K562 (cell line): ENCODE results near the gene ADCY4. TPM values are rescaled to one million over a fixed set of nuclear protein-coding genes. Genes with fewer than 3 reads are reported as not detected.

Experiments
- ATAC-seq: fragments of 200-7000 bp; cut with Tn5 transposase; 3 replicates; pipeline ENCODE4 v1.9.1; 2020; ENCODE audit warnings: moderate library complexity
- BruUV-seq: library from RNA; stranded (reverse); fragments of 400-500 nt; replicated peaks from 2 replicates; lab custom pipeline; 2021; lab: Mats Ljungman, UMichigan
- CTCF ChIA-PET: fragments of 300-600 bp; formaldehyde crosslinking; extraction: SDS; loops from one replicate; lab custom pipeline; 2021; ENCODE audit warnings: low intra/inter-chr PET ratio; lab: Yijun Ruan, JAX
- POLR2A ChIA-PET: fragments of 300-600, 350-650 bp; sonication (Branson Sonifier 250); formaldehyde crosslinking; extraction: SDS; loops from one replicate; lab custom pipeline; 2021; ENCODE audit warnings: antibody characterized with exemption, inconsistent platforms; lab: Yijun Ruan, JAX
- DNase-seq, 4 experiments: peaks; one replicate each; pipeline versions ENCODE4 v3.0.0 to v3.0.0-alpha.2; 2011 to 2018; ENCODE audit warnings: low spot score in 3 of 4, mixed read lengths in 3 of 4; ENCODE audit errors: extremely low read depth in 1 of 4
- FAIRE-seq: peaks from 2 replicates; lab custom pipeline; 2011; peaks lifted over from hg19 to GRCh38; lab: Jason Lieb, UNC
- H2AFZ ChIP-seq: 2 replicates; pipeline ENCODE4 v1.6.0; 2011; ENCODE audit warnings: low read depth, low read length, control low read depth, inconsistent platforms
- H3K27ac ChIP-seq: fragments of 200-600 bp; 3 replicates; pipeline ENCODE4 v1.8.0; 2011; ENCODE audit warnings: low read depth, mild to moderate bottlenecking, control low read depth, inconsistent platforms, low read length, moderate library complexity, mixed read lengths; ENCODE audit errors: extremely low read depth
- H3K27me3 ChIP-seq, 2 experiments: fragments of 300-600 bp in 1 of 2; 2 replicates in 1 of 2; 3 replicates in 1 of 2; pipeline versions ENCODE4 v1.6.0 to v1.8.0; 2011; ENCODE audit warnings: inconsistent platforms in 2 of 2, low read length in 2 of 2, mild to moderate bottlenecking in 1 of 2, mixed read lengths in 1 of 2, moderate library complexity in 1 of 2; ENCODE audit not compliant: control insufficient read depth in 2 of 2, insufficient read depth in 2 of 2
- H3K36me3 ChIP-seq: fragments of 300-600 bp; 3 replicates; pipeline ENCODE4 v1.8.0; 2011; ENCODE audit warnings: mild to moderate bottlenecking, low read length, inconsistent platforms; ENCODE audit not compliant: control insufficient read depth, insufficient read depth
- H3K4me1 ChIP-seq, 2 experiments: fragments of 200-600 bp in 1 of 2; replicated peaks in 1 of 2; 2 replicates in 1 of 2; 3 replicates in 1 of 2; pipeline versions ENCODE4 v1.5.1 to v1.8.0; 2011; ENCODE audit warnings: inconsistent platforms in 2 of 2, low read length in 2 of 2, mild to moderate bottlenecking in 1 of 2, mixed read lengths in 1 of 2, moderate library complexity in 1 of 2; ENCODE audit not compliant: control insufficient read depth in 2 of 2, insufficient read depth in 2 of 2
- H3K4me2 ChIP-seq: 2 replicates; pipeline ENCODE4 v1.6.1; 2011; ENCODE audit warnings: low read length, control low read depth, inconsistent platforms, mixed read lengths; ENCODE audit not compliant: insufficient read depth
- H3K4me3 ChIP-seq: fragments of 200-600 bp; sonication (generic), shearing (Covaris generic); 2 replicates; pipeline ENCODE4 v1.5.1; 2016; ENCODE audit warnings: control low read depth, inconsistent platforms
- H3K79me2 ChIP-seq: fragments of 200-600 bp; 3 replicates; pipeline ENCODE4 v1.8.0; 2011; ENCODE audit warnings: low read length, inconsistent platforms; ENCODE audit not compliant: control insufficient read depth, insufficient read depth
- H3K9ac ChIP-seq, 2 experiments: 2 replicates each; pipeline versions ENCODE4 v1.6.0 to v1.6.1; 2011; ENCODE audit warnings: low read depth in 2 of 2, low read length in 2 of 2, control low read depth in 1 of 2, inconsistent platforms in 1 of 2, mild to moderate bottlenecking in 1 of 2, mixed read lengths in 1 of 2; ENCODE audit not compliant: insufficient read depth in 1 of 2
- H3K9me1 ChIP-seq: one replicate; pipeline ENCODE4 v1.6.0; 2011; ENCODE audit warnings: inconsistent platforms, mild to moderate bottlenecking, low read length, moderate library complexity; ENCODE audit not compliant: control insufficient read depth, insufficient read depth
- H3K9me3 ChIP-seq: replicated peaks from 2 replicates; pipeline ENCODE4 v1.5.1; 2011; ENCODE audit warnings: low read depth, low read length, inconsistent platforms; ENCODE audit not compliant: control insufficient read depth, insufficient read depth
- H4K20me1 ChIP-seq: replicated peaks from 2 replicates; pipeline ENCODE4 v1.6.1; 2011; ENCODE audit warnings: low read length, inconsistent platforms, mixed read lengths; ENCODE audit not compliant: control insufficient read depth, insufficient read depth
- ADNP ChIP-seq: fragments of 200-800 bp; sonication (Bioruptor generic); IDR thresholded peaks from 2 replicates; pipeline ENCODE4 v1.6.1; 2016; ENCODE audit warnings: missing genetic modification characterization, missing compliant biosample characterization
- BRD9 ChIP-seq: fragments of 450-650 bp; IDR thresholded peaks from 2 replicates; pipeline ENCODE4 v1.6.1; 2018; ENCODE audit warnings: low read depth; ENCODE audit not compliant: partially characterized antibody
- CHD2 ChIP-seq: IDR thresholded peaks from 2 replicates; pipeline ENCODE4 v1.6.1; 2011; ENCODE audit warnings: low read depth, low read length
- DLX4 ChIP-seq: fragments of 250-450 bp; sonication (Bioruptor Pico); IDR thresholded peaks from 2 replicates; pipeline ENCODE4 v1.6.1; 2021; ENCODE audit warnings: mild to moderate bottlenecking
- GTF3C2 ChIP-seq: IDR thresholded peaks from 3 replicates; pipeline ENCODE4 v1.6.1; 2011; ENCODE audit warnings: borderline replicate concordance, mild to moderate bottlenecking, moderate library complexity; ENCODE audit not compliant: insufficient read length; ENCODE audit errors: extremely low read depth
- ILK ChIP-seq: fragments of 450-650 bp; IDR thresholded peaks from 2 replicates; pipeline ENCODE4 v1.6.1; 2016; ENCODE audit warnings: missing genetic modification characterization, low read depth, mild to moderate bottlenecking, missing compliant biosample characterization, moderate library complexity, borderline replicate concordance
- MECOM ChIP-seq: fragments of 250-450 bp; sonication (Bioruptor Pico); IDR thresholded peaks from 2 replicates; pipeline ENCODE4 v1.8.0; 2022; ENCODE audit warnings: inconsistent platforms
- NR3C1 ChIP-seq: sonication (generic); formaldehyde crosslinking; IDR thresholded peaks from 2 replicates; pipeline ENCODE4 v1.8.1; 2022; ENCODE audit warnings: missing genetic modification reagents
- SIN3B ChIP-seq: fragments of 450-650 bp; IDR thresholded peaks from 2 replicates; pipeline ENCODE4 v1.6.1; 2017; ENCODE audit warnings: low read depth, mild to moderate bottlenecking, moderate library complexity
- TGIF2 ChIP-seq: sonication (generic); formaldehyde crosslinking; IDR thresholded peaks from 2 replicates; pipeline ENCODE4 v1.8.1; 2022; ENCODE audit warnings: mild to moderate bottlenecking, missing genetic modification reagents, moderate library complexity
- ZNF511 ChIP-seq: sonication (generic); formaldehyde crosslinking; IDR thresholded peaks from 2 replicates; pipeline ENCODE4 v1.8.0; 2022; ENCODE audit warnings: mild to moderate bottlenecking, missing genetic modification reagents
- ZNF57 ChIP-seq: fragments of 450-650 bp; formaldehyde crosslinking; IDR thresholded peaks from 2 replicates; pipeline ENCODE4 v1.4.0; 2020; ENCODE audit warnings: mild to moderate bottlenecking, moderate library complexity
- ZNF699 ChIP-seq: fragments of 250-450 bp; sonication (Bioruptor Pico); IDR thresholded peaks from 2 replicates; pipeline ENCODE4 v1.8.0; 2021; ENCODE audit warnings: mild to moderate bottlenecking, moderate library complexity; ENCODE audit not compliant: insufficient replicate concordance
- ZNF717 ChIP-seq: fragments of 250-450 bp; sonication (Bioruptor Pico); IDR thresholded peaks from 2 replicates; pipeline ENCODE4 v1.5.0; 2021
- ZNF785 ChIP-seq: fragments of 250-450 bp; sonication (Bioruptor Pico); IDR thresholded peaks from 2 replicates; pipeline ENCODE4 v1.4.0; 2020; ENCODE audit warnings: mild to moderate bottlenecking
- WGBS: fragments of 100-300 bp; shearing (Covaris generic); methylation state at CpG from one replicate; pipeline ENCODE4 v1.1.6; 2016; ENCODE audit warnings: low coverage, mixed read lengths; ENCODE audit not compliant: insufficient coverage; ENCODE audit errors: missing lambda C conversion rate; 5-methylcytosine and 5-hydroxymethylcytosine counted together
- in situ Hi-C: fragments of 300-500 bp; cut with MboI; formaldehyde crosslinking; loops from 4 replicates; pipeline ENCODE4 v1.15.0; 2018; ENCODE audit warnings: inconsistent platforms, mixed read lengths
- intact Hi-C: fragments of 100-400 bp; cut with micrococcal nuclease; formaldehyde crosslinking; loops from 2 replicates; pipeline ENCODE4 v1.14.2; 2022
- polyA plus RNA-seq, 8 experiments: library from polyadenylated mRNA; depleted of rRNA in 4 of 8; stranded (reverse) in 5 of 8; unstranded in 3 of 8; fragments of >200 nt; fragmentation: Nextera tagmentation in 2 of 8; fragmentation: Illumina TruSeq in 1 of 8; extraction: Ambion mirVana in 2 of 8; extraction: Trizol in 1 of 8; gene quantifications; 2 replicates each; pipeline versions ENCODE4 v1.2.1 to v1.2.3, GENCODE V29; 2011 to 2014; ENCODE audit warnings: inconsistent platforms in 1 of 8, missing spikeins in 1 of 8
- total RNA-seq, 7 experiments: library from RNA; depleted of rRNA in 6 of 7; stranded (reverse); fragments of >200 nt in 6 of 7; fragmentation: Illumina TruSeq in 2 of 7; extraction: Trizol in 2 of 7; gene quantifications; 2 replicates each; pipeline versions ENCODE4 v1.2.1 to v1.2.3, GENCODE V29; 2011 to 2021; ENCODE audit warnings: low replicate concordance in 1 of 7

Gene ADCY4
- total and polyA plus RNA-seq, 9 of the 15 experiments (the other 6 are each of a cell fraction or from before 2014, with no cell fraction given): 0.04 to 0.31 (median 0.15) TPM; not detected in 2

- ATAC-seq (no peak), DNase-seq (no peak), FAIRE-seq (no peak)
- no TSS peak for BruUV-seq
- H3K9me1 ChIP-seq: no peaks in the 10 kb centered on the region
- POLR2A ChIA-PET: interaction anchor here (0.7 kb wide), 1 partner anchor 11 kb away, joined by 5 read pairs; no protein-coding TSS in a partner anchor
- H3K9me3 ChIP-seq: no peaks in the 10 kb centered on the region
- peaks cover 14% of the 10 kb centered on the region; the same call in 1 of the 3 replicates for H3K36me3 ChIP-seq
- H3K27ac ChIP-seq: no peak overlapping the region
- intact Hi-C loops (no loop called here), in situ Hi-C loops (no loop called here)
- H3K4me1 ChIP-seq: peaks cover 20 to 30% of the 10 kb centered on the region in 2 experiments
- H2AFZ ChIP-seq: no peak overlapping the region
- no peaks in the 10 kb centered on the region for H4K20me1 ChIP-seq
- H3K4me2 ChIP-seq: no peak overlapping the region
- no peak overlapping the region; a peak in 1 of 4 replicates for H3K9ac ChIP-seq
- H3K79me2 ChIP-seq: no peaks in the 10 kb centered on the region
- CTCF ChIA-PET: no interaction called here
- H3K4me3 ChIP-seq: no peak overlapping the region
- no peaks in the 10 kb centered on the region for H3K27me3 ChIP-seq
- WGBS: 72% methylated on average over 2 of the region's 2 CpGs
- no peak for TF ChIP-seq BRD9
- TF ChIP-seq SIN3B: no peak
- no peak for TF ChIP-seq ZNF785 (CRISPR knock-in tag)
- TF ChIP-seq ZNF717 (CRISPR knock-in tag): no peak
- TF ChIP-seq NR3C1 (CRISPR knock-in tag): no peak
- no peak for TF ChIP-seq MECOM (CRISPR knock-in tag)
- TF ChIP-seq ILK (tag): no peak
- no peak for TF ChIP-seq ZNF57
- TF ChIP-seq ADNP (tag): no peak
- no peak for TF ChIP-seq CHD2
- no peak for TF ChIP-seq ZNF699 (CRISPR knock-in tag)
- no peak for TF ChIP-seq ZNF511 (CRISPR knock-in tag)
- TF ChIP-seq TGIF2 (CRISPR knock-in tag): no peak
- TF ChIP-seq DLX4: no peak
- no peak for TF ChIP-seq GTF3C2
Measured at GRCh38 chr14:24313913-24314312, 21.0 kb downstream of the ADCY4 start.
